ENCODE measurements around the gene ARMH3.

ARMH3 gene

DNA sequence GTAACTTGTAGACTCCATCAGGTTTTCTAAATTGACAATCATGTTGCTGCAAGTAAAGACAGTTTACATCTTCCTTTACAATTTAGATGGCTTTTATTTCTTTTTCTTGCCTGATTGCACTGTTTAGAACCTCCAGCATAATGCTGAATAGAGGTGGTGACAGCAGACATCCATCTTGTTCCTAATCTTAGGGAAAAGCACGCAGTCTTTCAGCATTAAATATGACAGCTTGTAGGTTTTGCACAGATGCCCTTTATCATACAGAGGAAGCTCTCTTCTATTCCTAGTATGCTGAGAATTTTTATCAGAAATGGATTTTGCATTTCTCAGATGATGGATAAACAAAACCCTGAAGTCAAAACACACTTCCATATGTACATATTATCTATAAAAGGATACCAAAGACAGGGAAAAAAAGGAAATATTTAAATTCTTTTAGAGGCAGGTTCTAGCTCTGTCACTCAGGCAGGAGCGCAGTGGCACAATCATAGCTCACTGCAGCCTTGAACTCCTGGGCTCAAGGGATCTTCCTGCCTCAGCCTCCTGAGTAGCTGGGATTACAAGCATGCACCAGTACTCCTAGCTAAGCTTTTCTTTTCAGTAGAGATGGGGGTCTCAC is 143.3 kb downstream of the ARMH3 start:
- H3K4me2 ChIP-seq (ENCODE audit: low read depth, low read length) = no peak overlapping the region
- H3K36me3 ChIP-seq (replicated peaks; ENCODE audit: insufficient read depth, low read length) = no peaks in the 10 kb centered on the region
- H2AFZ ChIP-seq (ENCODE audit: low read length) = no peak overlapping the region
- no peaks in the 10 kb centered on the region for H3F3A ChIP-seq (ENCODE audit: insufficient read depth, low read length)
- no peak for DNase-seq
- H3K9me3 ChIP-seq (replicated peaks; ENCODE audit: insufficient read depth, low read length) = no peaks in the 10 kb centered on the region
- no peak overlapping the region for H3K27ac ChIP-seq (ENCODE audit: low read length)
- TF ChIP-seq EZH2 (optimal IDR thresholded peaks at IDR 0.05; ENCODE audit: low read depth, low read length) (no peak), EZH2phosphoT487 (IDR thresholded peaks at IDR 0.05; ENCODE audit: low read length) (no peak)
- TF ChIP-seq, protein P1, sequence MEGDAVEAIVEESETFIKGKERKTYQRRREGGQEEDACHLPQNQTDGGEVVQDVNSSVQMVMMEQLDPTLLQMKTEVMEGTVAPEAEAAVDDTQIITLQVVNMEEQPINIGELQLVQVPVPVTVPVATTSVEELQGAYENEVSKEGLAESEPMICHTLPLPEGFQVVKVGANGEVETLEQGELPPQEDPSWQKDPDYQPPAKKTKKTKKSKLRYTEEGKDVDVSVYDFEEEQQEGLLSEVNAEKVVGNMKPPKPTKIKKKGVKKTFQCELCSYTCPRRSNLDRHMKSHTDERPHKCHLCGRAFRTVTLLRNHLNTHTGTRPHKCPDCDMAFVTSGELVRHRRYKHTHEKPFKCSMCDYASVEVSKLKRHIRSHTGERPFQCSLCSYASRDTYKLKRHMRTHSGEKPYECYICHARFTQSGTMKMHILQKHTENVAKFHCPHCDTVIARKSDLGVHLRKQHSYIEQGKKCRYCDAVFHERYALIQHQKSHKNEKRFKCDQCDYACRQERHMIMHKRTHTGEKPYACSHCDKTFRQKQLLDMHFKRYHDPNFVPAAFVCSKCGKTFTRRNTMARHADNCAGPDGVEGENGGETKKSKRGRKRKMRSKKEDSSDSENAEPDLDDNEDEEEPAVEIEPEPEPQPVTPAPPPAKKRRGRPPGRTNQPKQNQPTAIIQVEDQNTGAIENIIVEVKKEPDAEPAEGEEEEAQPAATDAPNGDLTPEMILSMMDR (IDR thresholded peaks at IDR 0.05; ENCODE audit: low read length) = no peak
- no peaks in the 10 kb centered on the region for H3K27me3 ChIP-seq (replicated peaks; ENCODE audit: insufficient read depth, low read length)
- no peak overlapping the region for H3K9ac ChIP-seq (ENCODE audit: low read length)
- no peaks in the 10 kb centered on the region for H3K4me1 ChIP-seq (ENCODE audit: low read length)
- no peak overlapping the region for H3K4me3 ChIP-seq (ENCODE audit: low read length)
- H3K9me2 ChIP-seq (replicated peaks; ENCODE audit: insufficient read depth, low read length) = no peaks in the 10 kb centered on the region
- H3K79me2 ChIP-seq (ENCODE audit: low read length) = no peaks in the 10 kb centered on the region
- no peaks in the 10 kb centered on the region for H4K20me1 ChIP-seq (ENCODE audit: insufficient read depth, low read length)

DNA sequence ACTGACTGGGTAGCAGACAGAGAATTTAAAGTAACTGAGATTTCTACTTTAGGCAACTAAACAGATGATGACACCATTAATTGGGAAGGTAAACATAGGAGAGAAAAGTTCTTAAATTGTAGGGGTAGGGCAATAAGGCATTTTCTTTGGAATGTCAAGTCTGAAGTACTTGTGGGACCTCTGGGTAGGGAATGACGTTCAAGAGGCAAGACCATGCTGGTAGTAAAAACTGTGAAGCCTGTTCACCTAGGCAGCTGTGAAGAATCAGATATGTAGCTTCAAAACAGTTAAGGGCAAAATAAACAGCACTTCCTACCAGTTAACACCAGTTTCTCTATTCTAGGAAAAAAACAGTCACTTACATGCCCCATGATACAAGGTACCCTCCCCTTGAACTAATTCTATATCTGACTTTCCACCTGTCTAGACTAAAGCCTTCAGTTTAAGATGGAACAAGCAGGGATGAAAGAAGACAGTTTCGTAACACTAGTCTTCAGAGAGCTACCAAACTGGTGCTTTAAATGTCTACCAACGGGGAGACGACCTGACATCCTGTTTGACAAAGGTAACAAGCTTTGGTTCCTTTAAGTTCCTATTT is 149.3 kb downstream of the ARMH3 start:
- Histone ChIP-seq H3K4me1 (ENCODE audit: low read length) (no peaks in the 10 kb centered on the region), H3K4me2 (ENCODE audit: low read depth, low read length) (no peak overlapping the region), H2AFZ (ENCODE audit: low read length) (no peak overlapping the region), H3K9me3 (replicated peaks; ENCODE audit: insufficient read depth, low read length) (no peaks in the 10 kb centered on the region), H3K27ac (ENCODE audit: low read length) (no peak overlapping the region), H3K79me2 (ENCODE audit: low read length) (no peaks in the 10 kb centered on the region), H3K4me3 (ENCODE audit: low read length) (no peak overlapping the region), H3K9me2 (replicated peaks; ENCODE audit: insufficient read depth, low read length) (no peaks in the 10 kb centered on the region), H3K27me3 (replicated peaks; ENCODE audit: insufficient read depth, low read length) (no peaks in the 10 kb centered on the region), H3K36me3 (replicated peaks; ENCODE audit: insufficient read depth, low read length) (no peaks in the 10 kb centered on the region), H4K20me1 (ENCODE audit: insufficient read depth, low read length) (no peaks in the 10 kb centered on the region), H3K9ac (ENCODE audit: low read length) (no peak overlapping the region), H3F3A (ENCODE audit: insufficient read depth, low read length) (no peaks in the 10 kb centered on the region)
- no peak for DNase-seq
- TF ChIP-seq, protein P1 (IDR thresholded peaks at IDR 0.05; ENCODE audit: low read length) = no peak
- no peak for TF ChIP-seq EZH2phosphoT487 (IDR thresholded peaks at IDR 0.05; ENCODE audit: low read length)
- TF ChIP-seq EZH2 (optimal IDR thresholded peaks at IDR 0.05; ENCODE audit: low read depth, low read length) = no peak

GRCh38 chr10:101905251-101905650 is 150.7 kb downstream of the ARMH3 start:
- Histone ChIP-seq H3K9me3 (replicated peaks; ENCODE audit: insufficient read depth, low read length) (no peaks in the 10 kb centered on the region), H3F3A (ENCODE audit: insufficient read depth, low read length) (no peaks in the 10 kb centered on the region), H3K36me3 (replicated peaks; ENCODE audit: insufficient read depth, low read length) (no peaks in the 10 kb centered on the region), H3K9me2 (replicated peaks; ENCODE audit: insufficient read depth, low read length) (no peaks in the 10 kb centered on the region), H3K27ac (ENCODE audit: low read length) (no peak overlapping the region), H2AFZ (ENCODE audit: low read length) (no peak overlapping the region), H3K27me3 (replicated peaks; ENCODE audit: insufficient read depth, low read length) (no peaks in the 10 kb centered on the region), H3K4me2 (ENCODE audit: low read depth, low read length) (no peak overlapping the region), H3K79me2 (ENCODE audit: low read length) (no peaks in the 10 kb centered on the region), H3K4me3 (ENCODE audit: low read length) (no peak overlapping the region), H3K9ac (ENCODE audit: low read length) (no peak overlapping the region), H3K4me1 (ENCODE audit: low read length) (no peaks in the 10 kb centered on the region), H4K20me1 (ENCODE audit: insufficient read depth, low read length) (no peaks in the 10 kb centered on the region)
- DNase-seq = no peak
- TF ChIP-seq EZH2phosphoT487 (IDR thresholded peaks at IDR 0.05; ENCODE audit: low read length) = no peak
- TF ChIP-seq, protein P1 (IDR thresholded peaks at IDR 0.05; ENCODE audit: low read length) = no peak
- TF ChIP-seq EZH2 (optimal IDR thresholded peaks at IDR 0.05; ENCODE audit: low read depth, low read length) = no peak
